GM19328 (cell line): Measurements from ENCODE around the gene ZBTB2.
"Not testable (repeated sequence)": the region's sequence is repeated elsewhere in the genome, so short reads cannot be mapped to it uniquely, and the experiment has no call there.

ENCODE experiments used
- ATAC-seq: cut with Tn5 transposase; IDR thresholded peaks from one replicate; pipeline ENCODE4 v1.9.1; 2021; ENCODE audit warnings: mild to moderate bottlenecking, moderate library complexity; ENCODE audit not compliant: unreplicated experiment

The ZBTB2 gene

GRCh38 chr6:151339369-151339768 lies 52.0 kb downstream of the ZBTB2 start:
- ATAC-seq, result no peak

DNA sequence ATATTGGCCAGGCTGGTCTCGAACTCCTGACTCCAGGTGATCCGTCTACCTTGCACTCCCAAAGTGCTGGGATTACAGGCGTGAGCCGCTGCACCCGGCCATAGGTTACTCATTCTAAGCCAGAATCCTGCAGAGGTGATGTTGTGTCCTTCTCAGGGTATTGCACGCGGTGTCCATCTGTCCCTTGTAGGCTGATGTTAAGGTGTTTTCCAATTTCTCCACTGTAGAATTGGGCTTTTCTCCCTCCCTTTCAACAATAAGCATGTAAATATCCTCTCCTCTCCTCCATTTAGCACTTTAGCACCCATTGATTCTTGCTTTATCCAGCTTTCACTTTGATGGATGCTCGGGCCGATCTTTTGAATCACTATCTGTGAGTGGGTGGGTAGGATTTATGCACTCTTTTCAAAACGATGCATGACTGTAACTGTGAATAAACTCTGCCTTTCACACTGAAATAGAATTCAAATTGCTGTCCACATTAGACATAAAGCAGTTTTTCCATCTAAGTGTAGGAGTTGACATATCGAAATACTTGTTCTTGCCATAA lies 52.6 kb downstream of the ZBTB2 start:
- ATAC-seq, result no peak

DNA sequence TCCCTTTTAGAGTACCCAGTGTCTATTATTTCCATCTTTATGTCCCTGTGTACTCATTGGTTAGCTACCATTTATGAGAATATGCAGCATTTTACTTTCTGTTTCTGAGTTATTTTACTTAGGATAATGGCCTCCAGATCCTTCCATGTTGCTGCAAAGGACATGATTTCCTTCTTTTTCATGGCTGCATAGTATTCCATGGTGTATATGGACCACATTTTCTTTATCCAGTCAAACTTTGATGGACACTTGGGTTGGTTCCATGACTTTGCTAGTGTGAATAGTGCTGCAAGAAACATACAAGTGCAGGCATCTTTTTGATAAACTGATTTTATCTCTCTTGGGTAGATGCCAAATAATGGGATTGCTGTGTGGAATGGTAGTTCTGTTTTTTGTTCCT lies 55.4 kb downstream of the ZBTB2 start:
- no peak for ATAC-seq

- ATAC-seq, result no peak
Measured at GRCh38 chr6:151330130-151330696, 61.1 kb downstream of the ZBTB2 start.

- no peak for ATAC-seq
Measured at GRCh38 chr6:151327101-151327500, 64.3 kb downstream of the ZBTB2 start.

DNA sequence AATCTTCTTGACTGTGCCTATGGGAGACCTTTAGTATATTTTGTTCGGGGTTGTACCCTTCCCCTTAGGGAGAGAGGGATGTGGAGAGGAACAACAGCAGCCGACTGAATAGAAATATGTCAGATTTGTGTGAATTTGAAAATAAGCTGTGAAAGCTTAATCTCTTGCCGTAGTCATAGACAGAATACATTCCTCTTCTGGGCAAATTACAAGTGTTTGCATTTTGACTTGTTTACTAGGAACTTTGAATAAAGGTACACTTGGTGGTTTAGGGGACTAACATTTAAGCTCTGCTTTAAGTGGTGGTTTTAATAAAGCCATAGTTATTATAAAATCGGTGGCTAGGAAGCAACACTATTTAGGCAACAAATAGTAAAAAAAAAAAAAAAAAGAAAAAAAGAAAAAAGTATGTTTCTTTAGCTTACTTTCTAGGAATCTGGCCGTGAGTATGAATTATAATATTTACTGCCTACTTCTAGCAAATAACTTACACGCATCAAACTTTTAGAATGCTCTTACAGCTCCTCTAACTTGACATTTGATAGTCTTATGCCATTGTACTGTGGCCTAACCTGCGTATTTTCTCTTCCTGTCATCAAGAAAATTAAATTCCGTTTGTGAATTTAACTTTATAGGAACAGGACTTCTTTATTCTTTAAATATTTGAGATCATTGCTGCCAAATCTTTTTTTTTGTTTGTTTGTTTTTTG lies 65.1 kb downstream of the ZBTB2 start:
- ATAC-seq, result no peak

- ATAC-seq, result no peak
Measured at GRCh38 chr6:151325075-151326050, 66.0 kb downstream of the ZBTB2 start.

DNA sequence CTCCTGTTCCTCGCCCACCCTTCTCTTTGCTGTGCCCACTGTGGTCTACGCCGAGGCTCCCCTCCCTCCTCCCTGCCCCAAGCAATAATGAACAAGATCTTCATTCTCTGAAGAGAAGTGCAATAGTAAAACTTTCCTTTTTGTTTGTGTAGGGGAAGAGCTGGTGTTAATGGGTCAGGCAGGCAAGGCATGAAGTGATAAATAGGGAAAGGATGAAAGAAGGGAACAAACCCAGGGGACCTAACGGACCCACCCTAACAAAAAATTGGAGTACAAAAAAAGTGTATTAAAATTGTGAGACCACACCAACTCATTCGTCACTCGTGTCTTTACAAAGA lies 66.9 kb downstream of the ZBTB2 start:
- ATAC-seq, result no peak

GRCh38 chr6:151323791-151324487 lies 67.4 kb downstream of the ZBTB2 start:
- no peak for ATAC-seq

GRCh38 chr6:151322570-151322969 lies 68.8 kb downstream of the ZBTB2 start:
- no peak for ATAC-seq

- ATAC-seq, result no peak
Measured at GRCh38 chr6:151321438-151321837, 69.9 kb downstream of the ZBTB2 start.

DNA sequence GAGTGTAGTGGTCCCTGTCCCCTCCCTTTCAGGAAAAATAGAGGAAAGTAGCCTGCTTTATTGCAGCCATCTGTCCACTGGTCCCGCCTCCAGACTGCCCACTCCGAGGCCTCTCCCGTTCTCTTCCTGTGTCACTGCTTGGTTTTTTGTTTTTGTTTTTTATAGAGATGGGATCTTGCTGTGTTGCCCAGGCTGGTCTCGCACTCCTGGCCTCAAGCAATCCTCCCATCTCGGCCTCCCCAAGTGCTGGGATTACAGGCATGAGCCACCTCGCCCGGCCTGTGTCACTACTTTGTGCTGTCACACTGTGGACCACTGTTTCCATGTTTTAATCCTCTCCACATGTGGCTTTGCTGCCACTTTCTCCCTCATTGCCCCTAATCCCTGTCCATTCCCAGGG lies 71.2 kb downstream of the ZBTB2 start:
- no peak for ATAC-seq

- no peak for ATAC-seq
Measured at GRCh38 chr6:151317995-151318365, 73.4 kb downstream of the ZBTB2 start.

DNA sequence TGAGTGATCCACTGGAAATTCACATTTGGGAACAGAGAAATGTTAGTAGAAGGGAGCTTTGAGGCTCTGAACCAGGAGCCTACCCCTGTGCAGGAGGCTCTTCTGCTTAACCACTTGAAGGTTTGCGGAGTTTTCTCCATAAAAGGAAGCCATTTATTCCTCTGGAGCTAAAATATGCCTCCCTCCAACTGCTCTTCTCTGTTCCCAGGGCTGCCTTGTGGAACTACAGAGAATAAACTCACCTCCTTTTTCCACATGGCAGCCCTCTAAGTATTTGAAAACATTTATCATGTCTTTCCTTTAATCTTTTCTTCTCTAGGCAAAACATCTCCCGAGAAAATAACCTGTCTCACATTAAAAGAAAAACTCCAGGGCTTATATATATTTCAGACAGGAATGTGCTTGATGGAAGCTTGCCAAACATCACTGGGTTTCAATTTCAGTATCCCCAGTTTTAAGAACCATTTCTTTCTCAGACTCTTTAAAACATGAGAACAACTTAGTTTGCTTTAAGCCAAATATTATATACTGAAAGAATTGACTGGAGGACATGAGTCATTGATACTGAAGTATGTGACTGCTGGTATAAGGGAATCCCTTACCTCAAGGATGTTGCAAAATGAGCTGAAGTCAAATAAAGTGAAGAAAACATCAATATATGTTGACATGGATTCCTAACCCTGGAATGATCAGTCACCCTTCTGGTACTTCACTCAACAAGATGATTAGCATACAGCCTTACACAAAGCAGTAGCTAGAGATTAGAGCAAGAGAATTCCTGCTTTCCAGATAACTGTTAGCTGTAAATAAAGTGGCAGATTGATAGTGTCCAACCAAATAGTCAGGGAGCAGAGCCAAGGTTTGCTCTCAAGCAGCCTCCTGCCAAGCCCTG lies 74.0 kb downstream of the ZBTB2 start:
- ATAC-seq, result no peak

GRCh38 chr6:151315661-151316060 lies 75.7 kb downstream of the ZBTB2 start:
- ATAC-seq, result not testable (repeated sequence)
